Islet precursor cell (in vitro differentiated cells): ENCODE data around the gene PALLD.

Source experiments
- DNase-seq: peaks from one replicate; pipeline ENCODE4 v3.0.0-alpha.2; 2018

PALLD gene

DNA sequence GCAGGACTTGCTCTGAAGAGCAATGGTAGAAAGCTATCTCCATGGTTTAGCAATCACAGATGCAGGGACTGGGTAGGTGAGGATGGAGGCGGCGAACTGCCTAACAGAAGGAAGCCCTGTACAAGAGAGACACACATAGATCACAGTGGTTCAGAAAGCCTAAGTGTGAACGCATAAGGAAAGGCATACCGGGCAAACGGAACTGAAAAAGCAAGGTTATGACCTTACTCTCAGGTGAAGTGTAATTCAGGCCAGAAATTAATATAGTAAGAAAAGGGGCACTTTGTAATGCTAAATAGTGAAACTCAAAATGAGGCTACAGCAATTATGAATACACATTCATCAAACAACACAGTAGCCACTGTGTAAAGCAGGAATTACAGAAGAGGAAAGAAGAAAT, 126.6 kb downstream of the PALLD start:
- DNase-seq: no peak

DNA sequence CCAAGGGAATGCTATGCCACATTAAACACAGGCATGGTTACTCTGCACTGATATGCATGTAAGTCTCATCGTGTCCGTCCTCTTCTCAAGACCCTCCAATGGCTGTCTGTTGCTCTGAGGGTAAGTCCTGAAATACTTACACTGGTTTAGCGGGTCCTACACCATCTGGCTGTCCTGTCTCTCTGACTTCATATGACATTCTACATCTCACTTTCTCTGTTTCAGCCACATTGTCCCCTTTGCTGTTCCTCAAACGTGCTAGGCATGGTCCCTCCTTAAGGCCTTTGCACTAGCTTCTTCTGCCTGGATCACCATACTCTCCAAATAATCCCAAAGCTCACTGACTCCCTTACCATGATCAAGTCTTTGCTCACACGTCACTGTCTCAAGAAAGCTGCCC, 131.4 kb downstream of the PALLD start:
- no peak for DNase-seq

GRCh38 chr4:168629566-168629965, 132.7 kb downstream of the PALLD start:
- DNase-seq: no peak

- DNase-seq: peak; percentile 65
Observed at GRCh38 chr4:168630445-168631187, 133.8 kb downstream of the PALLD start.

GRCh38 chr4:168631241-168632162, 134.7 kb downstream of the PALLD start:
- DNase-seq: peak; percentile 98

DNA sequence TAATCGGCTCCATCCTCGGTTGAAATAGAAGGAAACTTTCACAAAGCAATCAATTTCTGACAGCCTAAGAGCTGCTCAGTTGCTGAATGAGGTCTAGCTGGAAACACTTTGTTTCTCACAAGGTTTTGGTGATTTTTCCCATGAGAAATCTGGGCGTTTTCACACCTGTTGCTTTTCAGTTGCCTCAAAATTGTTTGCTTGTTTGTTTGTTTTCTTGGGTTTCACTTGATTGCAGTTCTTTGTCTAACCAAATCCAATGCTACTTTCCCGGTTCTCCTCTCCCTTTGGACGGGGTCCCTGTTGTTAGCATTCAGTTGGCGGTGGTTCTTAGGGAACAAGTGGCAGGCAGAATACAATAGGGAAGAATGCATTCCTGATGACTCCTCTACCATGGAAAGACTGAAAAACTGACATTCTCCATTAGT, 135.5 kb downstream of the PALLD start:
- DNase-seq: no peak

- DNase-seq: no peak
Observed at GRCh38 chr4:168633064-168633463, 136.2 kb downstream of the PALLD start.

- DNase-seq: no peak
Observed at GRCh38 chr4:168633496-168633895, 136.6 kb downstream of the PALLD start.

GRCh38 chr4:168634276-168634802, 137.5 kb downstream of the PALLD start:
- DNase-seq: peak; percentile 97

- no peak for DNase-seq
Observed at GRCh38 chr4:168636040-168636439, 139.2 kb downstream of the PALLD start.

GRCh38 chr4:168636506-168637196, 139.8 kb downstream of the PALLD start:
- peak; percentile 69 for DNase-seq

GRCh38 chr4:168637872-168638756, 141.3 kb downstream of the PALLD start:
- DNase-seq: no peak

DNA sequence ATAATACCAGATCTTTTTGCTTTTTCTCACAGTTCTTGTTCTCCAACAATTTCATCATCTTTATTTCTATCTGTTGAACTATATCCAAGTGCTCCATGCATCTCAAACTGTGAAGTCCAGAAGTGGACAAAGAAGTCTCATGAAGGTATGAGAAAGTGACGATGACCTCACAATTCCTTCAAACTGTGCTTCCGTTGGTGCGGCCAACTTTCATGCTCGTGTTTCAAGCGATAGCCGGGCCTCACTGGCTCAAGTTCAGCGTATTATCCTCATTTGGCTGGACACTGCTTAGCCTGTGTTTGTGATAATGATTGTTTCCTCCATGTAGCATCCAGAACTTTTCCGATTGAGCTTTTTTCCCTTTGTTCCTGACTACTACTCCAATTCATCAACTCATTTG, 143.1 kb downstream of the PALLD start:
- DNase-seq: no peak

DNA sequence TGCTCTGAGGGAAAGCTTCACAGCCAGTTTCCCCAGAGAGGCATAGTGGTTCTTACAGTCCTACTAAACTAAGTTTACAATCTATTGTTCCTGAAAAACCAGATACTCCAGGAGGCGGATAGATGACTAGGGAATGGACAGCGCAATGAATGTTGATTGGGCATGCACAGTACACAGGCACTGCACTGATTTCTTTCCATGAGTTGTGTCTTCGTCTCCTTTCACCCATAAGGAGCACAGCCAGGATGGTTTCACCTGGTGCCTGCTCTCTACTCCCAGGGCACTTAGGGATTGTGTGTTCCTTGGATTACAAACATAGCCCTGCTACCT, 144.9 kb downstream of the PALLD start:
- no peak for DNase-seq

DNA sequence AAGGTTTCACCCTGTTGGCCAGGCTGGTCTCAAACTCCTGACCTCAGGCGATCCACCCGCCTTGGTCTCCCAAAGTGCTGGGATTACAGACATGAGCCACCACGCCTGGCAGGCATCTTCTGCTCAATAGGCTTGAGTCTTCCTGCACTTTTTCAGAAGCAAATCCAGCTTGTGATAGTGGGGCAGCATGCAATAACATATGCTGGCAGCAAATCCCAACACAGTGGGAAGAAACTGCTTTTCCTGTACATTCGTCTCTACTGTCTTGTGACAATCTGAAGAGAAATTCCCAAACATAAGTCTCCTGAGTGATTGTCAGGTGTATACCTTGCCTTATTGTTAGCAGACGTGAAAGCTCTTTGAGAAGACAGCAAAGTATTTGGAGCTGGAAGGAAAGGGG, 145.7 kb downstream of the PALLD start:
- DNase-seq: no peak

DNA sequence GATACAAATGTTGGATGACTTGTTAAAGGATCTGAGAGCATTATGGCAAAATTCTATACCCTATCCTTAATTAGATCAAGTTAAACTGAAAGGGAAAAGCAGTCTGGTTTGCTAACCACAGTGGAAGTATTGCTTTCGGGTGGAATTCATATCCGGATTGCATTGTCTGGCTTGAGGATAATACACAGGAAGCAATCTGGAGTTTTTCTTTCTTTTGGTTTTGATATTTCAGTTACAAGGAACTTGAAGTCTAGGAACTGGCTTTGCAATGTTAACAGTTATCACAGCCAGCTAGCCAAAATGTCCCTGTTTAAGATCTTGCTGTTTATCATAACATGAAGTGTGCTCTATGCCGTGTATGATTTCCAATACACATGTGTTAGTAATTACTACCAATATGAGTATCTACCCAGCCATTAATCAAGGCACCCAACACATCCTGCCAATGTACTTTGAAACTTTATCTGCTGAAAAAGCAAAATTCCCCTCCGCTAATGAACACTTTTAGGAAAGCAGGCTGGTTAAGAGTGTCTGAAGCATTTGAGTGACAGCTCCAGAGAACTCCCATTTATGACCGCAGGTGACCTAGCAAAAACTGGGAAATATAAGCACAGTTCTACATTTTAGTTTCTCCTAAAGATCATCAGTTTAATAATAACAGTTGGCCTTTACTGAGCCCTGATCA, 146.4 kb downstream of the PALLD start:
- DNase-seq: no peak

DNA sequence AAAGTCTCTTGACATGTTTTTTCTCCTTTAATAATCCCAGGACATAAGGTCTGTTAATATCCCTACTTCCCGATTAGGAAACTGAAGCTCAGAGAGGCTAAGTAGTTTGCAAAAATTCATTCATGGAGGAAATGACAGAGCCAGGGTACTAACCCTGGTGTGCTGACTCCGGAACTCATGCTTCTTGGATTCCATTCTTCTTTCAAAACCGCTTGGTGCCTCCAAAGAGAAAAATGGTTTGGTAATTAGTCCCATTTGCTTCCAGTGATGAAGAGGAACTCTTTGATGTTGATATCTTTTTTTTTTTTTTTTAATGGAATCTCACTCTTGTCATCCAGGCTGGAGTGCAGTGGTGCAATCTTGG, 146.9 kb downstream of the PALLD start:
- no peak for DNase-seq

GRCh38 chr4:168646001-168646768, 149.3 kb downstream of the PALLD start:
- DNase-seq: no peak

DNA sequence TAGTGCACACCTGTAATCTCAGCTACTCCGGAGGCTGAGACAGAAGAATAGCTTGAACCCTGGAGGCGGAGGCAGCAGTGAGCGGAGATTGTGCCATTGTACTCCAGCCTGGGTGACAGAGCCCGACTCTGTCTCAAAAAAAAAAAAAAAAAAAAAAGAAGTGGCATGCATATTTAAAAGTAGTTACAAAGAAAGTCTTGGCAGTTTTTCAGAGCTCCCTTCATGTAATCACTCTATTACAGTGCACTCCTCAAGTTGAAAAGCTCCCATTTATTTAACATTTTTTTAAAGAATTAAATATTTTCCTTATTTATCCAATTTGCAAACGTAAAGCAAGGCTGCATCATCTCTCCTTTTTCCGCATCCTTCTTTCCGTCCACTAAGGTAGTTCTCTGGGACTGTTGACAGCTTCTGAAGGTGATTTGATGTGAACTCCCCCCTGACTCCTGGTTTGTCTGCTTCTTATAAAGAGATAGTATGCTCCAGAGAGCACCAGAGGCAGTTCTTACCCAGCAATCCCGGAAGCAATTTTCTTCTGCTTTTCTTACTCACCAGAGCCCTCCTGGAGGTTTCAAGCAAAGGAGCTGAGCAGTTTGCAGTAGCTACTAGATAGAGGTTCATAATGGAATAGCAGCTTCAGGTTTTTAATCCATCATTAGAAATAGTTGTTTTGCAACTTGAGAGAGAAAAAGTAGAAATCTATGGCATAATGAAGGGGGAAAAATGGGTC, 151.0 kb downstream of the PALLD start:
- DNase-seq: no peak

DNA sequence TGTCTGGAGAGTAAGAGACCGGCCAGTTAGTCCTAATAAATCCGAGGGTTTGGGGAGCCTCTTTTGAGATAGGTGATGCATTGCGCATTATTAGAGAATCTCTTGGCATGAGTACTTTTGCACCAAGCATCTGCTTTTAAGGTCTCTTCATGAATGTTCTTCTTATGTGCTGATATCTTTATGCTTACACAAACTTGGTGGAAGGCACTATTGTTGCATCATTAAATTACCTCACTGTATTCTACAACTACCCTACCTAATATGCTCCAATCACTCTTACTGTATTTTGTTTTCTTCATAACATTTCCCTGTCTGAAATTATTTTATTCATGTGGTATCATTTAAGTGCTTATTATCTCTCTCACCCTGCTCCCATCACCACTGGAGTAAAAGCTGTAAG, 151.6 kb downstream of the PALLD start:
- DNase-seq: no peak
